HuH-7.5 (cell line): ENCODE data around the gene GINS1.

Experiments used
- DNase-seq: peaks from one replicate; pipeline ENCODE4 v3.0.0; 2011; ENCODE audit warnings: low spot score

GINS1 gene

GRCh38 chr20:25477014-25477882 is 69.8 kb downstream of the GINS1 start:
- DNase-seq = no peak

- no peak for DNase-seq
These were observed 71.6 kb downstream of the GINS1 start for GRCh38 chr20:25478889-25479568.

- DNase-seq = no peak
These were observed 72.2 kb downstream of the GINS1 start for GRCh38 chr20:25479638-25480037.

- no peak for DNase-seq
These were observed 72.7 kb downstream of the GINS1 start for GRCh38 chr20:25480156-25480555.

- no peak for DNase-seq
These were observed 73.3 kb downstream of the GINS1 start for GRCh38 chr20:25480797-25481196.

- DNase-seq = no peak
These were observed 73.9 kb downstream of the GINS1 start for GRCh38 chr20:25481235-25481917.

- DNase-seq = no peak
These were observed 74.4 kb downstream of the GINS1 start for GRCh38 chr20:25481918-25482253.

- no peak for DNase-seq
These were observed 76.1 kb downstream of the GINS1 start for GRCh38 chr20:25483431-25484132.

- no peak for DNase-seq
These were observed 76.9 kb downstream of the GINS1 start for GRCh38 chr20:25484224-25484846.

GRCh38 chr20:25484911-25485511 is 77.5 kb downstream of the GINS1 start:
- DNase-seq = no peak

GRCh38 chr20:25485872-25486271 is 78.4 kb downstream of the GINS1 start:
- DNase-seq = no peak

GRCh38 chr20:25486377-25486776 is 78.9 kb downstream of the GINS1 start:
- no peak for DNase-seq

GRCh38 chr20:25487306-25487705 is 79.8 kb downstream of the GINS1 start:
- no peak for DNase-seq

- no peak for DNase-seq
These were observed 80.5 kb downstream of the GINS1 start for GRCh38 chr20:25487975-25488374.

- DNase-seq = no peak
These were observed 81.9 kb downstream of the GINS1 start for GRCh38 chr20:25489221-25489871.

GRCh38 chr20:25490656-25491445 is 83.4 kb downstream of the GINS1 start:
- no peak for DNase-seq

- no peak for DNase-seq
These were observed 84.1 kb downstream of the GINS1 start for GRCh38 chr20:25491446-25492038.

- no peak for DNase-seq
These were observed 85.7 kb downstream of the GINS1 start for GRCh38 chr20:25493137-25493536.

- DNase-seq = no peak
These were observed 86.5 kb downstream of the GINS1 start for GRCh38 chr20:25493748-25494505.
